HepG2 (cell line): Measurements from ENCODE around the gene C18orf63. TPM values are rescaled to one million over a fixed set of nuclear protein-coding genes. Genes with fewer than 3 reads are reported as not detected.

Experiments
- ASH2L ChIP-seq: fragments of 300-600, 200-600 bp; sonication (generic); IDR thresholded peaks from 2 replicates; pipeline ENCODE4 v1.7.0; 2017; ENCODE audit warnings: low read depth, mild to moderate bottlenecking, moderate library complexity, mixed read lengths, low read length; ENCODE audit not compliant: insufficient read length
- CREM ChIP-seq, 2 experiments: sonication (generic) in 1 of 2; formaldehyde crosslinking in 1 of 2; IDR thresholded peaks; 2 replicates each; pipeline versions ENCODE4 v1.4.0 to v1.6.1; 2016 to 2020; ENCODE audit warnings: antibody characterized with exemption in 1 of 2, mild to moderate bottlenecking in 1 of 2, missing genetic modification reagents in 1 of 2
- HES4 ChIP-seq: sonication (generic); formaldehyde crosslinking; IDR thresholded peaks from 2 replicates; pipeline ENCODE4 v1.9.0; 2021; ENCODE audit warnings: mild to moderate bottlenecking, missing genetic modification reagents, borderline replicate concordance
- HMGXB4 ChIP-seq, 2 experiments: sonication (generic) in 1 of 2; formaldehyde crosslinking in 1 of 2; IDR thresholded peaks; 2 replicates each; pipeline versions ENCODE4 v1.4.0 to v1.6.1; 2018 to 2020; ENCODE audit warnings: missing genetic modification reagents in 2 of 2, borderline replicate concordance in 1 of 2, low read depth in 1 of 2, mild to moderate bottlenecking in 1 of 2, missing biosample characterization in 1 of 2
- LCORL ChIP-seq, 2 experiments: fragments of 450-650 bp in 1 of 2; sonication (generic) in 1 of 2; formaldehyde crosslinking in 1 of 2; IDR thresholded peaks; 2 replicates each; pipeline versions ENCODE4 v1.5.0 to v1.6.1; 2017 to 2020; ENCODE audit warnings: antibody characterized with exemption in 1 of 2, missing genetic modification reagents in 1 of 2
- MEIS1 ChIP-seq: sonication (generic); formaldehyde crosslinking; IDR thresholded peaks from 2 replicates; pipeline ENCODE4 v1.9.0; 2021; ENCODE audit warnings: mild to moderate bottlenecking, missing genetic modification reagents, moderate library complexity, borderline replicate concordance
- TBX2 ChIP-seq: sonication (generic); formaldehyde crosslinking; IDR thresholded peaks from 2 replicates; pipeline ENCODE4 v1.5.0; 2020; ENCODE audit warnings: missing genetic modification reagents, mild to moderate bottlenecking, borderline replicate concordance
- ZMAT5 ChIP-seq: sonication (generic); formaldehyde crosslinking; IDR thresholded peaks from 2 replicates; pipeline ENCODE4 v1.5.0; 2020; ENCODE audit warnings: mild to moderate bottlenecking, low read depth, missing genetic modification reagents, borderline replicate concordance
- ZNF124 ChIP-seq: sonication (generic); formaldehyde crosslinking; IDR thresholded peaks from 2 replicates; pipeline ENCODE4 v1.4.0; 2020; ENCODE audit warnings: missing genetic modification reagents
- polyA plus RNA-seq, 8 experiments: library from polyadenylated mRNA; depleted of rRNA in 3 of 8; stranded (reverse) in 7 of 8; unstranded in 1 of 8; fragments of >200 nt; fragmentation: Illumina TruSeq in 4 of 8; extraction: Trizol in 4 of 8; gene quantifications; 2 replicates each; pipeline versions ENCODE4 v1.2.1 to v1.2.3, GENCODE V29; 2011 to 2016; ENCODE audit warnings: low read depth in 4 of 8, missing spikeins in 1 of 8, mixed read lengths in 1 of 8; ENCODE audit not compliant: insufficient read depth in 1 of 8
- total RNA-seq, 5 experiments: library from RNA; depleted of rRNA; stranded (reverse); fragments of >200 nt; fragmentation: Illumina TruSeq; extraction: Trizol; gene quantifications; 2 replicates each; pipeline ENCODE4 v1.2.3, GENCODE V29; 2016; ENCODE audit warnings: low read depth in 1 of 5
- TF ChIP-seq, protein P1 (sequence below): sonication (generic); formaldehyde crosslinking; IDR thresholded peaks from 2 replicates; pipeline ENCODE4 v1.5.0; 2020; ENCODE audit warnings: mild to moderate bottlenecking, missing genetic modification reagents, moderate library complexity
- TF ChIP-seq, protein P2 (sequence below): sonication (generic); formaldehyde crosslinking; IDR thresholded peaks from 2 replicates; pipeline ENCODE4 v1.4.0; 2020; ENCODE audit warnings: missing genetic modification reagents, borderline replicate concordance
- TF ChIP-seq, protein P3 (sequence below): sonication (generic); formaldehyde crosslinking; IDR thresholded peaks from 2 replicates; pipeline ENCODE4 v1.4.0; 2020; ENCODE audit warnings: missing genetic modification reagents
- TF ChIP-seq, protein P4 (sequence below): IDR thresholded peaks from 2 replicates; pipeline ENCODE4 v1.6.1; 2016; ENCODE audit warnings: low read depth
- TF ChIP-seq, protein P5 (sequence below): sonication (generic); formaldehyde crosslinking; IDR thresholded peaks from 2 replicates; pipeline ENCODE4 v1.5.0; 2020; ENCODE audit warnings: mild to moderate bottlenecking, missing genetic modification reagents, borderline replicate concordance

Gene C18orf63
- total and polyA plus RNA-seq, 2 of the 13 experiments (the other 11 are each of a cell fraction or from before 2014, with no cell fraction given): 0.01 TPM; not detected in 1

DNA sequence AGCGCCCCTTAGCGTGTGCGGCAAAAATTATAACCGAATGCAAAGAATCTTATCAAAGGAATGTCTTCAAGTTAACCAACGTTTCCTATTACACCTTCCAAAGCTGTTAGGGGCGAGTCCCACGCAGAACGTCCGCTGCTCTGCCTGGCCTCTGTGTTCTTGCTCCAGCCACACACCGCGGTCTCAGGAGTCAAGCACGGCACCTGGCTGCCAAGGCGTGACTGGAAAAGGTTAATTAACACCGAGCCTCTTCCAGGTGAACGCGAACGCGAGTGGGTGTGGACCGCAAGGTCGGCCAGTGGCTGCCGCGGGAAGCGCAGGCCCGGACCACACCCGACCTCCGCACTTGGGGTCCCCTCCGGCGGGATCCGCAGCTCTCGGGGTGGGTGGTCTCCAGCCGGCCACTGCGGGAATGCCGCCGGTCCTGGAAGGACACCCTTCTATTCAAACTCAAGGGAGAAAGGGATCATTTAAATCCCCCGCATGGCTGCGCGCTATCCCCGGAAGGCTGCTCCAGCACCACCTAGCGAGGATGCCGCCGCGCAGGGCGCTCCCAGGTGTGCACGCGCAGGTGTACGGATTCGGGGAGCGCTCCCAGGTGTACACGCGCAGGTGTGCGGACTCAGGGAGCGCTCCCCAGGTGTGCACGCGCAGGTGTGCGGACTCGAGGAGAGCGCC lies 24.7 kb upstream of the C18orf63 start (continued):
- peak; percentile 14 for TF ChIP-seq ASH2L
- no peak for TF ChIP-seq ZMAT5
- TF ChIP-seq, protein P1, sequence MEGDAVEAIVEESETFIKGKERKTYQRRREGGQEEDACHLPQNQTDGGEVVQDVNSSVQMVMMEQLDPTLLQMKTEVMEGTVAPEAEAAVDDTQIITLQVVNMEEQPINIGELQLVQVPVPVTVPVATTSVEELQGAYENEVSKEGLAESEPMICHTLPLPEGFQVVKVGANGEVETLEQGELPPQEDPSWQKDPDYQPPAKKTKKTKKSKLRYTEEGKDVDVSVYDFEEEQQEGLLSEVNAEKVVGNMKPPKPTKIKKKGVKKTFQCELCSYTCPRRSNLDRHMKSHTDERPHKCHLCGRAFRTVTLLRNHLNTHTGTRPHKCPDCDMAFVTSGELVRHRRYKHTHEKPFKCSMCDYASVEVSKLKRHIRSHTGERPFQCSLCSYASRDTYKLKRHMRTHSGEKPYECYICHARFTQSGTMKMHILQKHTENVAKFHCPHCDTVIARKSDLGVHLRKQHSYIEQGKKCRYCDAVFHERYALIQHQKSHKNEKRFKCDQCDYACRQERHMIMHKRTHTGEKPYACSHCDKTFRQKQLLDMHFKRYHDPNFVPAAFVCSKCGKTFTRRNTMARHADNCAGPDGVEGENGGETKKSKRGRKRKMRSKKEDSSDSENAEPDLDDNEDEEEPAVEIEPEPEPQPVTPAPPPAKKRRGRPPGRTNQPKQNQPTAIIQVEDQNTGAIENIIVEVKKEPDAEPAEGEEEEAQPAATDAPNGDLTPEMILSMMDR (CRISPR knock-in tag): peak; percentile 80
- no peak for TF ChIP-seq ZNF124
- peak; percentile 63 to 94; a peak in 3 of 4 replicates for TF ChIP-seq HMGXB4 (CRISPR knock-in tag; IDR thresholded peaks at IDR 0.05; ENCODE audit: borderline replicate concordance in 1 of 2, low read depth in 1 of 2)
- TF ChIP-seq MEIS1 (CRISPR knock-in tag): 0 out of 2 replicates have a peak, but pooled peaks have one; percentile 74
- peak; percentile 69 for TF ChIP-seq TBX2 (CRISPR knock-in tag)
- TF ChIP-seq, protein P2, sequence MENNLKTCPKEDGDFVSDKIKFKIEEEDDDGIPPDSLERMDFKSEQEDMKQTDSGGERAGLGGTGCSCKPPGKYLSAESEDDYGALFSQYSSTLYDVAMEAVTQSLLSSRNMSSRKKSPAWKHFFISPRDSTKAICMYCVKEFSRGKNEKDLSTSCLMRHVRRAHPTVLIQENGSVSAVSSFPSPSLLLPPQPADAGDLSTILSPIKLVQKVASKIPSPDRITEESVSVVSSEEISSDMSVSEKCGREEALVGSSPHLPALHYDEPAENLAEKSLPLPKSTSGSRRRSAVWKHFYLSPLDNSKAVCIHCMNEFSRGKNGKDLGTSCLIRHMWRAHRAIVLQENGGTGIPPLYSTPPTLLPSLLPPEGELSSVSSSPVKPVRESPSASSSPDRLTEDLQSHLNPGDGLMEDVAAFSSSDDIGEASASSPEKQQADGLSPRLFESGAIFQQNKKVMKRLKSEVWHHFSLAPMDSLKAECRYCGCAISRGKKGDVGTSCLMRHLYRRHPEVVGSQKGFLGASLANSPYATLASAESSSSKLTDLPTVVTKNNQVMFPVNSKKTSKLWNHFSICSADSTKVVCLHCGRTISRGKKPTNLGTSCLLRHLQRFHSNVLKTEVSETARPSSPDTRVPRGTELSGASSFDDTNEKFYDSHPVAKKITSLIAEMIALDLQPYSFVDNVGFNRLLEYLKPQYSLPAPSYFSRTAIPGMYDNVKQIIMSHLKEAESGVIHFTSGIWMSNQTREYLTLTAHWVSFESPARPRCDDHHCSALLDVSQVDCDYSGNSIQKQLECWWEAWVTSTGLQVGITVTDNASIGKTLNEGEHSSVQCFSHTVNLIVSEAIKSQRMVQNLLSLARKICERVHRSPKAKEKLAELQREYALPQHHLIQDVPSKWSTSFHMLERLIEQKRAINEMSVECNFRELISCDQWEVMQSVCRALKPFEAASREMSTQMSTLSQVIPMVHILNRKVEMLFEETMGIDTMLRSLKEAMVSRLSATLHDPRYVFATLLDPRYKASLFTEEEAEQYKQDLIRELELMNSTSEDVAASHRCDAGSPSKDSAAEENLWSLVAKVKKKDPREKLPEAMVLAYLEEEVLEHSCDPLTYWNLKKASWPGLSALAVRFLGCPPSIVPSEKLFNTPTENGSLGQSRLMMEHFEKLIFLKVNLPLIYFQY (CRISPR knock-in tag): no peak
- TF ChIP-seq, protein P3, sequence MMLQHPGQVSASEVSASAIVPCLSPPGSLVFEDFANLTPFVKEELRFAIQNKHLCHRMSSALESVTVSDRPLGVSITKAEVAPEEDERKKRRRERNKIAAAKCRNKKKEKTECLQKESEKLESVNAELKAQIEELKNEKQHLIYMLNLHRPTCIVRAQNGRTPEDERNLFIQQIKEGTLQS (CRISPR knock-in tag): no peak
- TF ChIP-seq, protein P4, sequence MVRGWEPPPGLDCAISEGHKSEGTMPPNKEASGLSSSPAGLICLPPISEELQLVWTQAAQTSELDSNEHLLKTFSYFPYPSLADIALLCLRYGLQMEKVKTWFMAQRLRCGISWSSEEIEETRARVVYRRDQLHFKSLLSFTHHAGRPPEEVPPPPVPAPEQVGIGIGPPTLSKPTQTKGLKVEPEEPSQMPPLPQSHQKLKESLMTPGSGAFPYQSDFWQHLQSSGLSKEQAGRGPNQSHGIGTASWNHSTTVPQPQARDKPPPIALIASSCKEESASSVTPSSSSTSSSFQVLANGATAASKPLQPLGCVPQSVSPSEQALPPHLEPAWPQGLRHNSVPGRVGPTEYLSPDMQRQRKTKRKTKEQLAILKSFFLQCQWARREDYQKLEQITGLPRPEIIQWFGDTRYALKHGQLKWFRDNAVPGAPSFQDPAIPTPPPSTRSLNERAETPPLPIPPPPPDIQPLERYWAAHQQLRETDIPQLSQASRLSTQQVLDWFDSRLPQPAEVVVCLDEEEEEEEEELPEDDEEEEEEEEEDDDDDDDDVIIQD (CRISPR knock-in tag): peak; percentile 7; the same call in 1 of the 2 replicates
- no peak for TF ChIP-seq LCORL (IDR thresholded peaks at IDR 0.05)
- peak; percentile 34; the same call in 1 of the 2 replicates for TF ChIP-seq LCORL (CRISPR knock-in tag; IDR thresholded peaks at IDR 0.05)
- no peak for TF ChIP-seq CREM (IDR thresholded peaks at IDR 0.05)
- no peak for TF ChIP-seq CREM (CRISPR knock-in tag; IDR thresholded peaks at IDR 0.05)
- TF ChIP-seq HES4 (CRISPR knock-in tag): no peak; the same call in 1 of the 2 replicates
- TF ChIP-seq, protein P5, sequence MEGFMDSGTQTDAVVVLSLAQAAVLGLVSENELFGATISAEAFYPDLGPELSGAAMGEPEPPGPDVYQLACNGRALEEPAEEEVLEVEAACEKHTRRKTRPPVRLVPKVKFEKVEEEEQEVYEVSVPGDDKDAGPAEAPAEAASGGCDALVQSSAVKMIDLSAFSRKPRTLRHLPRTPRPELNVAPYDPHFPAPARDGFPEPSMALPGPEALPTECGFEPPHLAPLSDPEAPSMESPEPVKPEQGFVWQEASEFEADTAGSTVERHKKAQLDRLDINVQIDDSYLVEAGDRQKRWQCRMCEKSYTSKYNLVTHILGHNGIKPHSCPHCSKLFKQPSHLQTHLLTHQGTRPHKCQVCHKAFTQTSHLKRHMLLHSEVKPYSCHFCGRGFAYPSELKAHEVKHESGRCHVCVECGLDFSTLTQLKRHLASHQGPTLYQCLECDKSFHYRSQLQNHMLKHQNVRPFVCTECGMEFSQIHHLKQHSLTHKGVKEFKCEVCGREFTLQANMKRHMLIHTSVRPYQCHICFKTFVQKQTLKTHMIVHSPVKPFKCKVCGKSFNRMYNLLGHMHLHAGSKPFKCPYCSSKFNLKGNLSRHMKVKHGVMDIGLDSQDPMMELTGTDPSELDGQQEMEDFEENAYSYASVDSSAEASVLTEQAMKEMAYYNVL (CRISPR knock-in tag): peak; percentile 53; the same call in 1 of the 2 replicates
